Activated CD8-positive, alpha-beta memory T cell treated with anti-CD3 and anti-CD28 coated beads, Interleukin-2, amount 50 U/mL, for 48 hours (primary cell): ENCODE data around the gene NR5A2.

ENCODE experiments used
- DNase-seq: peaks from one replicate; pipeline ENCODE4 v3.0.0-alpha.2; 2020

Gene NR5A2

GRCh38 chr1:200075522-200075921 lies 48.0 kb downstream of the NR5A2 start:
- no peak for DNase-seq

- no peak for DNase-seq
Measured at GRCh38 chr1:200075938-200076546, 48.5 kb downstream of the NR5A2 start.

GRCh38 chr1:200079232-200079940 lies 51.9 kb downstream of the NR5A2 start:
- no peak for DNase-seq

- DNase-seq = no peak
Measured at GRCh38 chr1:200081151-200081968, 53.9 kb downstream of the NR5A2 start.

GRCh38 chr1:200081969-200082245 lies 54.4 kb downstream of the NR5A2 start:
- no peak for DNase-seq

- DNase-seq = no peak
Measured at GRCh38 chr1:200082329-200082728, 54.8 kb downstream of the NR5A2 start.

GRCh38 chr1:200090252-200091159 lies 63.0 kb downstream of the NR5A2 start:
- no peak for DNase-seq

- DNase-seq = no peak
Measured at GRCh38 chr1:200095057-200095577, 67.6 kb downstream of the NR5A2 start.

GRCh38 chr1:200096774-200097173 lies 69.3 kb downstream of the NR5A2 start:
- DNase-seq = no peak

- no peak for DNase-seq
Measured at GRCh38 chr1:200099040-200099439, 71.5 kb downstream of the NR5A2 start.

- no peak for DNase-seq
Measured at GRCh38 chr1:200103966-200104583, 76.6 kb downstream of the NR5A2 start.

- DNase-seq = no peak
Measured at GRCh38 chr1:200107004-200107470, 79.5 kb downstream of the NR5A2 start.

- no peak for DNase-seq
Measured at GRCh38 chr1:200108659-200109058, 81.1 kb downstream of the NR5A2 start.

GRCh38 chr1:200112290-200112689 lies 84.8 kb downstream of the NR5A2 start:
- DNase-seq = no peak

GRCh38 chr1:200115532-200115931 lies 88.0 kb downstream of the NR5A2 start:
- DNase-seq = no peak

GRCh38 chr1:200116324-200116723 lies 88.8 kb downstream of the NR5A2 start:
- no peak for DNase-seq

GRCh38 chr1:200118779-200119505 lies 91.4 kb downstream of the NR5A2 start:
- DNase-seq = no peak

GRCh38 chr1:200121421-200121820 lies 93.9 kb downstream of the NR5A2 start:
- no peak for DNase-seq

GRCh38 chr1:200124309-200124708 lies 96.8 kb downstream of the NR5A2 start:
- no peak for DNase-seq

- DNase-seq = no peak
Measured at GRCh38 chr1:200128081-200128480, 100.6 kb downstream of the NR5A2 start.
